Neural progenitor cell (in vitro differentiated cells): ENCODE measurements around the gene OR4N2. TPM values are rescaled to one million over a fixed set of nuclear protein-coding genes. Genes with fewer than 3 reads are reported as not detected.
"Not testable (repeated sequence)": the region's sequence is repeated elsewhere in the genome, so short reads cannot be mapped to it uniquely, and the experiment has no call there.

ENCODE experiments used
- DNase-seq: peaks from one replicate; pipeline ENCODE4 v3.0.0-alpha.2; 2016; ENCODE audit warnings: low spot score
- H2AFZ ChIP-seq: fragments of 200-600 bp; sonication (generic); replicated peaks from 2 replicates; pipeline ENCODE4 v1.6.1; 2016; ENCODE audit warnings: antibody characterized with exemption
- H3F3A ChIP-seq: fragments of 200-600 bp; sonication (generic); 2 replicates; pipeline ENCODE4 v1.6.1; 2016; ENCODE audit warnings: antibody characterized with exemption, low read depth
- H3K27ac ChIP-seq: fragments of 200-600 bp; sonication (generic); 2 replicates; pipeline ENCODE4 v1.5.1; 2016; ENCODE audit warnings: mild to moderate bottlenecking
- H3K27me3 ChIP-seq: fragments of 200-600 bp; sonication (generic); 2 replicates; pipeline ENCODE4 v1.6.1; 2016; ENCODE audit warnings: mild to moderate bottlenecking, moderate library complexity
- H3K36me3 ChIP-seq: fragments of 200-600 bp; sonication (generic); 2 replicates; pipeline ENCODE4 v1.5.1; 2016
- H3K4me1 ChIP-seq: fragments of 200-600 bp; sonication (generic); 2 replicates; pipeline ENCODE4 v1.6.1; 2016; ENCODE audit warnings: mixed run types
- H3K4me2 ChIP-seq: fragments of 200-600 bp; sonication (generic); 2 replicates; pipeline ENCODE4 v1.6.1; 2016
- H3K4me3 ChIP-seq: fragments of 200-600 bp; sonication (generic); 2 replicates; pipeline ENCODE4 v1.5.1; 2016
- H3K79me2 ChIP-seq: fragments of 200-600 bp; sonication (generic); 2 replicates; pipeline ENCODE4 v1.6.1; 2016; ENCODE audit warnings: low read depth
- H3K9ac ChIP-seq: fragments of 200-600 bp; sonication (generic); 2 replicates; pipeline ENCODE4 v1.6.1; 2016
- H3K9me3 ChIP-seq: fragments of 200-600 bp; sonication (generic); 2 replicates; pipeline ENCODE4 v1.5.1; 2016; ENCODE audit warnings: low read depth
- H4K20me1 ChIP-seq: fragments of 200-600 bp; sonication (generic); 2 replicates; pipeline ENCODE4 v1.6.1; 2016; ENCODE audit warnings: low read depth
- H3K27ac Mint-ChIP-seq: 3 replicates; pipeline ENCODE4 v1.8.0; 2021; ENCODE audit warnings: mixed read lengths
- H3K27me3 Mint-ChIP-seq: 2 replicates; pipeline ENCODE4 v1.8.0; 2022; ENCODE audit warnings: low read depth, mild to moderate bottlenecking, inconsistent platforms, moderate library complexity, mixed read lengths; ENCODE audit not compliant: insufficient read depth
- H3K36me3 Mint-ChIP-seq: 3 replicates; pipeline ENCODE4 v1.8.0; 2021; ENCODE audit warnings: mixed read lengths
- H3K4me1 Mint-ChIP-seq: 3 replicates; pipeline ENCODE4 v1.8.0; 2021; ENCODE audit warnings: mixed read lengths
- H3K4me3 Mint-ChIP-seq: 3 replicates; pipeline ENCODE4 v1.8.0; 2021; ENCODE audit warnings: mild to moderate bottlenecking, moderate library complexity, mixed read lengths
- H3K9me3 Mint-ChIP-seq: 3 replicates; pipeline ENCODE4 v1.8.0; 2020; ENCODE audit warnings: mixed read lengths
- EZH2 ChIP-seq: fragments of 200-600 bp; sonication (generic); IDR thresholded peaks from 2 replicates; pipeline ENCODE4 v1.6.1; 2017; ENCODE audit warnings: antibody characterized with exemption, mild to moderate bottlenecking, moderate library complexity
- EZH2phosphoT487 ChIP-seq: fragments of 200-600 bp; sonication (generic); IDR thresholded peaks from 2 replicates; pipeline ENCODE4 v1.6.1; 2017; ENCODE audit warnings: antibody characterized with exemption
- total RNA-seq: library from RNA; depleted of rRNA; stranded (reverse); fragments of >200 nt; gene quantifications from 2 replicates; pipeline ENCODE4 v1.2.3, GENCODE V29; 2015; ENCODE audit warnings: low replicate concordance
- TF ChIP-seq, protein P1 (sequence below): fragments of 200-600 bp; sonication (generic); IDR thresholded peaks from 2 replicates; pipeline ENCODE4 v1.5.1; 2017; ENCODE audit warnings: antibody characterized with exemption, mild to moderate bottlenecking

Gene OR4N2
- total RNA-seq, 1 donor from 2014 or later = not detected

GRCh38 chr14:19775587-19775986, 28.0 kb upstream of the OR4N2 start:
- H3F3A ChIP-seq = no peaks in the 10 kb centered on the region
- DNase-seq = no peak
- H3K4me3 ChIP-seq = no peak overlapping the region
- no peaks in the 10 kb centered on the region for H3K79me2 ChIP-seq
- H2AFZ ChIP-seq = no peak overlapping the region
- H4K20me1 ChIP-seq = no peaks in the 10 kb centered on the region
- Mint-ChIP-seq H3K4me3 (no peak overlapping the region), H3K36me3 (no peaks in the 10 kb centered on the region), H3K9me3 (peaks cover 52% of the 10 kb centered on the region), H3K27ac (no peak overlapping the region), H3K4me1 (no peaks in the 10 kb centered on the region), H3K27me3 (no peaks in the 10 kb centered on the region)
- peaks cover 79% of the 10 kb centered on the region for H3K9me3 ChIP-seq
- no peaks in the 10 kb centered on the region for H3K4me1 ChIP-seq
- H3K9ac ChIP-seq = no peak overlapping the region
- no peaks in the 10 kb centered on the region for H3K36me3 ChIP-seq
- H3K27ac ChIP-seq = no peak overlapping the region
- H3K4me2 ChIP-seq = no peak overlapping the region
- no peaks in the 10 kb centered on the region for H3K27me3 ChIP-seq
- TF ChIP-seq EZH2phosphoT487 = no peak
- no peak for TF ChIP-seq EZH2
- TF ChIP-seq, protein P1, sequence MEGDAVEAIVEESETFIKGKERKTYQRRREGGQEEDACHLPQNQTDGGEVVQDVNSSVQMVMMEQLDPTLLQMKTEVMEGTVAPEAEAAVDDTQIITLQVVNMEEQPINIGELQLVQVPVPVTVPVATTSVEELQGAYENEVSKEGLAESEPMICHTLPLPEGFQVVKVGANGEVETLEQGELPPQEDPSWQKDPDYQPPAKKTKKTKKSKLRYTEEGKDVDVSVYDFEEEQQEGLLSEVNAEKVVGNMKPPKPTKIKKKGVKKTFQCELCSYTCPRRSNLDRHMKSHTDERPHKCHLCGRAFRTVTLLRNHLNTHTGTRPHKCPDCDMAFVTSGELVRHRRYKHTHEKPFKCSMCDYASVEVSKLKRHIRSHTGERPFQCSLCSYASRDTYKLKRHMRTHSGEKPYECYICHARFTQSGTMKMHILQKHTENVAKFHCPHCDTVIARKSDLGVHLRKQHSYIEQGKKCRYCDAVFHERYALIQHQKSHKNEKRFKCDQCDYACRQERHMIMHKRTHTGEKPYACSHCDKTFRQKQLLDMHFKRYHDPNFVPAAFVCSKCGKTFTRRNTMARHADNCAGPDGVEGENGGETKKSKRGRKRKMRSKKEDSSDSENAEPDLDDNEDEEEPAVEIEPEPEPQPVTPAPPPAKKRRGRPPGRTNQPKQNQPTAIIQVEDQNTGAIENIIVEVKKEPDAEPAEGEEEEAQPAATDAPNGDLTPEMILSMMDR = no peak

- H3K9ac ChIP-seq, H3K4me3 Mint-ChIP-seq, H3K4me2 ChIP-seq, H4K20me1 ChIP-seq, DNase-seq, H3K27ac ChIP-seq, H3K27me3 Mint-ChIP-seq, H3K27me3 ChIP-seq, H3K79me2 ChIP-seq, H2AFZ ChIP-seq, H3K4me1 Mint-ChIP-seq, H3K4me3 ChIP-seq, H3K4me1 ChIP-seq, H3F3A ChIP-seq, H3K36me3 ChIP-seq, H3K27ac Mint-ChIP-seq, H3K36me3 Mint-ChIP-seq: not testable (repeated sequence)
- peaks cover 81% of the 10 kb centered on the region for H3K9me3 ChIP-seq
- peaks cover 26% of the 10 kb centered on the region for H3K9me3 Mint-ChIP-seq
Measured at GRCh38 chr14:19785848-19786247, 17.7 kb upstream of the OR4N2 start.

GRCh38 chr14:19787318-19787717, 16.3 kb upstream of the OR4N2 start:
- H3K4me1 Mint-ChIP-seq, H3K4me2 ChIP-seq, H3K4me3 Mint-ChIP-seq, H3K4me3 ChIP-seq, H3K36me3 Mint-ChIP-seq, H3K9ac ChIP-seq, H3K27ac Mint-ChIP-seq, DNase-seq, H4K20me1 ChIP-seq, H3K27me3 ChIP-seq, H3K4me1 ChIP-seq, H3K36me3 ChIP-seq, H3K79me2 ChIP-seq, H3K27me3 Mint-ChIP-seq, H2AFZ ChIP-seq, H3K27ac ChIP-seq, H3F3A ChIP-seq: not testable (repeated sequence)
- peaks cover 85% of the 10 kb centered on the region for H3K9me3 ChIP-seq
- H3K9me3 Mint-ChIP-seq = peaks cover 21% of the 10 kb centered on the region

- H2AFZ ChIP-seq, H3K4me1 ChIP-seq, H3K4me1 Mint-ChIP-seq, H3K79me2 ChIP-seq, H3K4me3 Mint-ChIP-seq, H4K20me1 ChIP-seq, H3K27ac ChIP-seq, H3K27me3 Mint-ChIP-seq, H3K36me3 ChIP-seq, DNase-seq, H3K4me2 ChIP-seq, H3K27me3 ChIP-seq, H3K4me3 ChIP-seq, H3K27ac Mint-ChIP-seq, H3F3A ChIP-seq, H3K9ac ChIP-seq, H3K36me3 Mint-ChIP-seq: not testable (repeated sequence)
- H3K9me3 ChIP-seq = peaks cover 85% of the 10 kb centered on the region
- peaks cover 17% of the 10 kb centered on the region for H3K9me3 Mint-ChIP-seq
Measured at GRCh38 chr14:19788150-19788549, 15.4 kb upstream of the OR4N2 start.

- not testable (repeated sequence) for H3K36me3 ChIP-seq, H3K4me2 ChIP-seq, H3K27ac Mint-ChIP-seq, H3K27ac ChIP-seq, H3K79me2 ChIP-seq, H3K4me1 Mint-ChIP-seq, H3K27me3 ChIP-seq, H3F3A ChIP-seq, H3K4me3 ChIP-seq, H3K9ac ChIP-seq, H3K36me3 Mint-ChIP-seq, DNase-seq, H3K4me1 ChIP-seq, H4K20me1 ChIP-seq, H2AFZ ChIP-seq, H3K4me3 Mint-ChIP-seq, H3K27me3 Mint-ChIP-seq
- H3K9me3 Mint-ChIP-seq = peaks cover 22% of the 10 kb centered on the region
- peaks cover 68% of the 10 kb centered on the region for H3K9me3 ChIP-seq
Measured at GRCh38 chr14:19796520-19797108, 7.0 kb upstream of the OR4N2 start.
